HepG2 (cell line): ENCODE data around the gene TBCD. TPM values are rescaled to one million over a fixed set of nuclear protein-coding genes. Genes with fewer than 3 reads are reported as not detected.

Experiments used
- ELF4 ChIP-seq: sonication (generic); formaldehyde crosslinking; IDR thresholded peaks from 2 replicates; pipeline ENCODE4 v1.5.0; 2020; ENCODE audit warnings: missing genetic modification reagents, mild to moderate bottlenecking, moderate library complexity, borderline replicate concordance
- FOXM1 ChIP-seq: sonication (generic); formaldehyde crosslinking; IDR thresholded peaks from 2 replicates; pipeline ENCODE4 v1.5.0; 2020; ENCODE audit warnings: missing genetic modification reagents
- HNRNPLL ChIP-seq: fragments of 200-400 bp; formaldehyde crosslinking; IDR thresholded peaks from 2 replicates; pipeline ENCODE4 v1.6.1; 2017; ENCODE audit warnings: mild to moderate bottlenecking, low read depth, low read length; ENCODE audit not compliant: poor library complexity, severe bottlenecking
- KDM6A ChIP-seq: IDR thresholded peaks from 2 replicates; pipeline ENCODE4 v1.6.1; 2016; ENCODE audit warnings: low read depth
- NR1H2 ChIP-seq: sonication (generic); formaldehyde crosslinking; IDR thresholded peaks from 2 replicates; pipeline ENCODE4 v1.8.1; 2022; ENCODE audit warnings: low read depth, missing genetic modification reagents, borderline replicate concordance
- PATZ1 ChIP-seq: sonication (generic); formaldehyde crosslinking; IDR thresholded peaks from 2 replicates; pipeline ENCODE4 v1.4.0; 2020; ENCODE audit warnings: missing genetic modification reagents
- PLRG1 ChIP-seq: fragments of 450-650 bp; conservative IDR thresholded peaks from 2 replicates; pipeline ENCODE4 v1.6.1; 2016
- PTBP1 ChIP-seq: fragments of 200-400 bp; formaldehyde crosslinking; IDR thresholded peaks from 2 replicates; pipeline ENCODE4 v1.6.1; 2018; ENCODE audit warnings: low read length, low read depth; ENCODE audit not compliant: poor library complexity, severe bottlenecking
- RBM22 ChIP-seq: fragments of 200-400 bp; formaldehyde crosslinking; optimal IDR thresholded peaks from 2 replicates; pipeline ENCODE3; 2017; ENCODE audit warnings: mild to moderate bottlenecking, low read length, moderate library complexity
- REL ChIP-seq: sonication (generic); formaldehyde crosslinking; conservative IDR thresholded peaks from 2 replicates; pipeline ENCODE4 v1.8.0; 2022; ENCODE audit warnings: mild to moderate bottlenecking, missing genetic modification reagents, moderate library complexity
- RFX1 ChIP-seq: fragments of 450-650 bp; IDR thresholded peaks from 2 replicates; pipeline ENCODE4 v1.6.1; 2017
- TBX2 ChIP-seq: sonication (generic); formaldehyde crosslinking; IDR thresholded peaks from 2 replicates; pipeline ENCODE4 v1.5.0; 2020; ENCODE audit warnings: missing genetic modification reagents, mild to moderate bottlenecking, borderline replicate concordance
- ZBTB7B ChIP-seq: sonication (generic); formaldehyde crosslinking; IDR thresholded peaks from 2 replicates; pipeline ENCODE4 v1.4.0; 2020; ENCODE audit warnings: missing genetic modification reagents
- ZNF205 ChIP-seq: IDR thresholded peaks from 2 replicates; pipeline ENCODE4 v1.6.1; 2018; ENCODE audit warnings: missing biosample characterization, missing genetic modification reagents
- ZNF276 ChIP-seq: sonication (generic); formaldehyde crosslinking; IDR thresholded peaks from 2 replicates; pipeline ENCODE4 v1.4.0; 2020; ENCODE audit warnings: mild to moderate bottlenecking, low read depth, missing genetic modification reagents
- ZNF468 ChIP-seq: sonication (generic); formaldehyde crosslinking; IDR thresholded peaks from 2 replicates; pipeline ENCODE4 v1.8.0; 2022; ENCODE audit warnings: mild to moderate bottlenecking, moderate library complexity, missing genetic modification reagents
- ZNF574 ChIP-seq: sonication (generic); formaldehyde crosslinking; IDR thresholded peaks from 2 replicates; pipeline ENCODE4 v1.4.0; 2020; ENCODE audit warnings: missing genetic modification reagents
- ZNF781 ChIP-seq: sonication (generic); formaldehyde crosslinking; IDR thresholded peaks from 2 replicates; pipeline ENCODE4 v1.5.1; 2020; ENCODE audit warnings: borderline replicate concordance, mild to moderate bottlenecking, missing genetic modification reagents; ENCODE audit errors: not compliant biosample characterization
- ZNF788 ChIP-seq: sonication (generic); formaldehyde crosslinking; IDR thresholded peaks from 2 replicates; pipeline ENCODE4 v1.5.0; 2020; ENCODE audit warnings: mild to moderate bottlenecking, missing genetic modification reagents, borderline replicate concordance
- ZXDC ChIP-seq: sonication (generic); formaldehyde crosslinking; IDR thresholded peaks from 2 replicates; pipeline ENCODE4 v1.5.0; 2020; ENCODE audit warnings: mild to moderate bottlenecking, missing genetic modification reagents
- polyA plus RNA-seq, 8 experiments: library from polyadenylated mRNA; depleted of rRNA in 3 of 8; stranded (reverse) in 7 of 8; unstranded in 1 of 8; fragments of >200 nt; fragmentation: Illumina TruSeq in 4 of 8; extraction: Trizol in 4 of 8; gene quantifications; 2 replicates each; pipeline versions ENCODE4 v1.2.1 to v1.2.3, GENCODE V29; 2011 to 2016; ENCODE audit warnings: low read depth in 4 of 8, missing spikeins in 1 of 8, mixed read lengths in 1 of 8; ENCODE audit not compliant: insufficient read depth in 1 of 8
- total RNA-seq, 5 experiments: library from RNA; depleted of rRNA; stranded (reverse); fragments of >200 nt; fragmentation: Illumina TruSeq; extraction: Trizol; gene quantifications; 2 replicates each; pipeline ENCODE4 v1.2.3, GENCODE V29; 2016; ENCODE audit warnings: low read depth in 1 of 5

The TBCD gene
- total and polyA plus RNA-seq, 2 of the 13 experiments (the other 11 are each of a cell fraction or from before 2014, with no cell fraction given), result 33.9 to 54.8 TPM

GRCh38 chr17:82889496-82890338 lies 137.9 kb downstream of the TBCD start (continued):
- 0 out of 2 replicates have a peak, but pooled peaks have one; percentile 45 for TF ChIP-seq ZXDC
- TF ChIP-seq ZNF781 (CRISPR knock-in tag), result no peak
- TF ChIP-seq NR1H2 (CRISPR knock-in tag), result no peak
- TF ChIP-seq ZBTB7B (CRISPR knock-in tag), result no peak; the same call in 1 of the 2 replicates
- TF ChIP-seq PATZ1, result peak; percentile 29
- no peak for TF ChIP-seq HNRNPLL
- TF ChIP-seq FOXM1 (CRISPR knock-in tag), result no peak
- no peak; the same call in 1 of the 2 replicates for TF ChIP-seq ZNF574 (CRISPR knock-in tag)
- no peak for TF ChIP-seq PLRG1
- no peak for TF ChIP-seq RBM22
- TF ChIP-seq KDM6A, result peak; percentile 33; the same call in 1 of the 2 replicates
- TF ChIP-seq PTBP1, result peak; percentile 37
- no peak for TF ChIP-seq ZNF276 (CRISPR knock-in tag)
- TF ChIP-seq ZNF205, result peak; percentile 55; the same call in 1 of the 2 replicates
- TF ChIP-seq TBX2 (CRISPR knock-in tag), result peak; percentile 65
- TF ChIP-seq ELF4, result no peak
- no peak for TF ChIP-seq ZNF788 (CRISPR knock-in tag)
- no peak for TF ChIP-seq RFX1
- no peak for TF ChIP-seq REL
- no peak for TF ChIP-seq ZNF468 (CRISPR knock-in tag)
